Mucosa of descending colon (tissue), 3 donors: Measurements from ENCODE around the gene SEC16A. TPM values are rescaled to one million over a fixed set of nuclear protein-coding genes. Genes with fewer than 3 reads are reported as not detected.
A peak's percentile ranks its signal among the peaks of the same experiment; 100 is the strongest.

ENCODE experiments used
- ATAC-seq: fragments of 200-7000 bp; cut with Tn5 transposase; one replicate; pipeline ENCODE4 v1.9.1; 2020; ENCODE audit warnings: mild to moderate bottlenecking, moderate library complexity
- DNase-seq, 3 donors: peaks; one replicate each; pipeline ENCODE4 v3.0.0-alpha.2; 2020
- H3K36me3 ChIP-seq: fragments of 200-600 bp; one replicate; pipeline ENCODE4 v1.8.0; 2021; ENCODE audit warnings: low read depth, mild to moderate bottlenecking
- H3K4me1 ChIP-seq: fragments of 200-600 bp; one replicate; pipeline ENCODE4 v1.8.0; 2021; ENCODE audit warnings: low read depth, mild to moderate bottlenecking
- H3K4me3 ChIP-seq: fragments of 200-600 bp; one replicate; pipeline ENCODE4 v1.8.0; 2021; ENCODE audit warnings: mild to moderate bottlenecking
- H3K9me3 ChIP-seq: fragments of 200-600 bp; one replicate; pipeline ENCODE4 v1.8.0; 2021; ENCODE audit warnings: mild to moderate bottlenecking
- intact Hi-C, 2 donors: fragments of 100-400 bp; cut with DNase I in 1 of 2; cut with micrococcal nuclease in 1 of 2; formaldehyde crosslinking; loops; one replicate each; pipeline versions ENCODE4 v1.11.0 to v1.11.1; 2022; cut with DNase I, micrococcal nuclease
- total RNA-seq, 3 donors: library from RNA; stranded (reverse); fragmentation: NEBNext Ultra II Directional in 2 of 3; extraction: Animal tissue kit (Norgen Biotek cat#: 25700) in 2 of 3; gene quantifications; one replicate each; pipeline versions ENCODE4 v1.2.1 to v1.2.4, GENCODE V29; 2021 to 2023
- TF ChIP-seq, protein P1 (sequence below): fragments of 200-600 bp; IDR thresholded peaks from one replicate; pipeline ENCODE4 v1.8.0; 2022; ENCODE audit warnings: antibody characterized with exemption, mild to moderate bottlenecking
- donor health status: DM: no; HTN: no; CAD: no; lungs with moderate emphysema.
- donor health status: DM: no; HTN: no; CAD: no.
- donor health status: DM: no; HTN: yes; CAD: no.

SEC16A gene
- total RNA-seq, 3 donors from 2014 or later, result 60.0 to 69.5 (median 69.3) TPM

DNA sequence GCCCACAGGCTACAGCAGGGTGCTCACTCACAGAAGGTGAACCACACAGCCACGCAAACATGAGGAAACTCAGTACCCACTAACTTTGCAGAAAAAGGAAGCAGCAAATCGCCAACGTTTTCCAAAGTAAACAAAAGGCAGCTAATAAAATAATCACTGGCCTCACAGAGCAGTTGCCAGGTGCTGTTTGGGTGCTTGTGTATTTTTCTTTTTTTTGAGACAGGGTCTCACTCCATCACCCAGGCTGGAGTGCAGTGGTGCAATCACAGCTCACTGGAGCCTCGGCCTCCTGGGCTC lies 86.7 kb downstream of the SEC16A start:
- Histone ChIP-seq H3K36me3 (no peaks in the 10 kb centered on the region), H3K9me3 (no peaks in the 10 kb centered on the region), H3K4me1 (peaks cover 20% of the 10 kb centered on the region), H3K4me3 (no peak overlapping the region)
- peak; percentile 3 for ATAC-seq
- intact Hi-C loops, result no loop called here
- TF ChIP-seq, protein P1, sequence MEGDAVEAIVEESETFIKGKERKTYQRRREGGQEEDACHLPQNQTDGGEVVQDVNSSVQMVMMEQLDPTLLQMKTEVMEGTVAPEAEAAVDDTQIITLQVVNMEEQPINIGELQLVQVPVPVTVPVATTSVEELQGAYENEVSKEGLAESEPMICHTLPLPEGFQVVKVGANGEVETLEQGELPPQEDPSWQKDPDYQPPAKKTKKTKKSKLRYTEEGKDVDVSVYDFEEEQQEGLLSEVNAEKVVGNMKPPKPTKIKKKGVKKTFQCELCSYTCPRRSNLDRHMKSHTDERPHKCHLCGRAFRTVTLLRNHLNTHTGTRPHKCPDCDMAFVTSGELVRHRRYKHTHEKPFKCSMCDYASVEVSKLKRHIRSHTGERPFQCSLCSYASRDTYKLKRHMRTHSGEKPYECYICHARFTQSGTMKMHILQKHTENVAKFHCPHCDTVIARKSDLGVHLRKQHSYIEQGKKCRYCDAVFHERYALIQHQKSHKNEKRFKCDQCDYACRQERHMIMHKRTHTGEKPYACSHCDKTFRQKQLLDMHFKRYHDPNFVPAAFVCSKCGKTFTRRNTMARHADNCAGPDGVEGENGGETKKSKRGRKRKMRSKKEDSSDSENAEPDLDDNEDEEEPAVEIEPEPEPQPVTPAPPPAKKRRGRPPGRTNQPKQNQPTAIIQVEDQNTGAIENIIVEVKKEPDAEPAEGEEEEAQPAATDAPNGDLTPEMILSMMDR, result no peak
- no peak for DNase-seq

DNA sequence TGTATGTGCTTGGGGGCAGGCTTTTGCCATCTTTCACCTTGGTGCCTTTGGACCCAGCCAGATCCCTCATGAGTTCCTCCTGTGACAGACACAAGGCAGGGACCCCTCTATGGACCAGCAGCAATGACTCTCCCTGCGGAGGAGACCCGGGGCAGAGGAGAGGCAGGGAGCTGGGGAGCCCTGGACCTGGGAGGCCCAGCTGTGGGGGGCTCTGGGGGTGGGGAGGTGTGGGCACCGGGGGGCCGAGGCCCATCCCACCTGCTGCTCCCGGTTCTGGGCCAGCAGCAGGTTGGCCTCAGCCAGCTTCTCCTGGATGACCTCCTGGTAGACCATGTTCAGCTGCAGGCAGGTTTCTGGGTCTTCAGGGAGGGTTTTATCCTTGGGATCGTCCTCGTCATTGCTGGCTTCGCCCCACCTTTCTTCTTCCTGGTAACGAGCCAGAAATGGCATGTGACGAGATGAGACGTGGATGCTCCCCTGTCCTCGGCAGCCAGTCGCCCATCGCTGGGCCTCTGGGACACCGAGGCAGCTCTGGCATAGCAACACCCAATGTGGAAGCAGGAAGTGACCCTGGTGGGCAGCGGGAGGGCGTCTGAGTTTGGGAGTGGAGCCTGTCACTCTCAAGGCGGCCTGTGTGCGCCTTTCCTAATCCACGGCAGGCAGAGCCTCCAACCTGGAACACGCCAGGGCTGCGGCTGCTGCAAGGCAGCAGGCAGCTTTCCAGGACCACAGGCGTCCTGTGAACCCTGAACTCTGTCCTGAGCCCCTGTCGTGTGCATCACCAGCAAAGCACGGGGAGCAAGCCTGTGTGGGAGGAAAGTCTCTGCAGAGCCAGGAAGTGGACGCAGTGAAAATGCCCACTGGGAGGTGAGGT lies 87.3 kb downstream of the SEC16A start:
- Histone ChIP-seq H3K9me3 (no peaks in the 10 kb centered on the region), H3K36me3 (no peaks in the 10 kb centered on the region), H3K4me3 (no peak overlapping the region), H3K4me1 (peaks cover 17% of the 10 kb centered on the region)
- ATAC-seq (no peak), DNase-seq (no peak)
- intact Hi-C loops, result no loop called here
- TF ChIP-seq, protein P1, result no peak

DNA sequence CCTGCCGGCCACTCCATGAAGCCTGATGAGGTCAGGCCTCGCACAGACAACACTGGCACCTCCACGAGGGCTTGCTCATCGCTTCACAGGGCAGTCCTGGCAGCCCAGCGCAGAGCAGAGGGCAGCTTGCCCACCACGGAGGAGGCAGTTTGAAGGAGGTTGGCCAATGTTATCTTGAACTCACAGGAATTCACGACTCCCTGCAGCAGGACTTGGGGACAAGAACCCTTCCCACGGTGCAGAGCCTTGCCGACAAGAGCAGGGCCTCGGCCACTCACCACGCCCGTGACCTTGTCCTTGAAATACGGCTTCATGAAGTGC lies 87.9 kb downstream of the SEC16A start:
- no peak for ATAC-seq
- H3K36me3 ChIP-seq, result no peaks in the 10 kb centered on the region
- no peak overlapping the region for H3K4me3 ChIP-seq
- peaks cover 12% of the 10 kb centered on the region for H3K4me1 ChIP-seq
- TF ChIP-seq, protein P1, result no peak
- DNase-seq, result no peak
- no peaks in the 10 kb centered on the region for H3K9me3 ChIP-seq
- intact Hi-C loops, result no loop called here

DNA sequence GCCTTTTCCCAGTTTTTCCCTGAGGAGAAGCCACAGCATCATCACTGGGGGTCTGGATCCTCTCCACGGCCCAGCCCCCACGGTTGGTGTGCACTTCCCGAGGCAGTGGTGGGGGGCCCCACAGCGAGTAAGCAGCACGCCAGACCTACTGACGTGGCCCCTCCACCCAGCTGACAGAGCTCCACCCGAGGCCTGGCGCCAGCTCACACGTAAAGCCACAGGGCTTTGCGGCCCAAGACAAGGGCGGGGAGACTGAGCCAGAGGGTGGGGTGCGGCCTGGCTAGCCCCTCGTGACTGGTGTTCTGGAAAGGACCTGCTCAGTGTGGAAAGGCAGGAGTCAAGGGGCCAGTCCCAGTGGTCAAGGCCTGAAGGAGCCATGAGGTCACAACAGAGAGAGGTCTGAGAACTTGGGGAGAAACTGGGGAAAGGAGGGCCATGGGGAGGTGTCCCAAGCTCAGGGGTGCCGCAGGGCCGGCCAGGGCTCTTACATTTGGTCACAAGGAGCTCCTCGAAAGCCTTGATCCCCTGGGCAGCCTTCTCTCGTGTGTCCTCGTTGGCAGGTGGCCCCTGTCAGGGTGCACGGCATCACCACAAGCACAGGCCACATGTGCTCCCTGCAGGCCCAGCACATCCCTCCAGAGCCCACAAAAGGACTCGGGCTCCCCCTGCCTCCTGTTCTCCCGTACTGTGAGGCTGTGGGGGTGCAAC lies 88.4 kb downstream of the SEC16A start:
- DNase-seq (no peak), ATAC-seq (no peak)
- TF ChIP-seq, protein P1, result no peak
- intact Hi-C loops, result no loop called here
- H3K4me3 ChIP-seq, result no peak overlapping the region
- H3K36me3 ChIP-seq, result no peaks in the 10 kb centered on the region
- no peaks in the 10 kb centered on the region for H3K9me3 ChIP-seq
- H3K4me1 ChIP-seq, result peaks cover 12% of the 10 kb centered on the region

DNA sequence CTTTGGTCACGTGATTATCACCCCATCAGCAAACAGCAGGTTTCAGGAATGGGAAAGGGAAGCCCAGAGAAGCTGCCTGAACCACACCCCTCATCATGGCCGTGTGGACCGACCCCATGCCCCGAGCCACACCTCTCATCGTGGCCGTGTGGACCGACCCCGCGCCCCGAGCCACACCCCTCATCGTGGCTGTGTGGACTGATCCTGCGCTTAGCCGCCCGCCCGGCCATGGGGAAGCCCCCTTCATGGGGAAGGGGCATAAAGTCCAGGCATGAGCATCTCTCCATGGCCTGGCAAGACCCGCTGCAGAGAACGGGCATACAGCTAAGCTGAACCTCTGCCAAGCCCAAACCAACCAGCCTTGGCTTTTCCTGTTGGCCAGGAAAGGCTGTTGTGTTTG lies 89.3 kb downstream of the SEC16A start:
- TF ChIP-seq, protein P1, result no peak
- intact Hi-C loops, result no loop called here
- Histone ChIP-seq H3K4me1 (peaks cover 8% of the 10 kb centered on the region), H3K4me3 (no peak overlapping the region), H3K36me3 (no peaks in the 10 kb centered on the region), H3K9me3 (no peaks in the 10 kb centered on the region)
- no peak for ATAC-seq
- no peak for DNase-seq
